IPS DF 4.7 (cell line): ENCODE results near the gene PTPRN2.

Experiments
- DNase-seq: peaks from one replicate; pipeline ENCODE4 v3.0.0-alpha.2; 2013; ENCODE audit warnings: low spot score; ENCODE audit errors: extremely low read depth

The PTPRN2 gene

DNA sequence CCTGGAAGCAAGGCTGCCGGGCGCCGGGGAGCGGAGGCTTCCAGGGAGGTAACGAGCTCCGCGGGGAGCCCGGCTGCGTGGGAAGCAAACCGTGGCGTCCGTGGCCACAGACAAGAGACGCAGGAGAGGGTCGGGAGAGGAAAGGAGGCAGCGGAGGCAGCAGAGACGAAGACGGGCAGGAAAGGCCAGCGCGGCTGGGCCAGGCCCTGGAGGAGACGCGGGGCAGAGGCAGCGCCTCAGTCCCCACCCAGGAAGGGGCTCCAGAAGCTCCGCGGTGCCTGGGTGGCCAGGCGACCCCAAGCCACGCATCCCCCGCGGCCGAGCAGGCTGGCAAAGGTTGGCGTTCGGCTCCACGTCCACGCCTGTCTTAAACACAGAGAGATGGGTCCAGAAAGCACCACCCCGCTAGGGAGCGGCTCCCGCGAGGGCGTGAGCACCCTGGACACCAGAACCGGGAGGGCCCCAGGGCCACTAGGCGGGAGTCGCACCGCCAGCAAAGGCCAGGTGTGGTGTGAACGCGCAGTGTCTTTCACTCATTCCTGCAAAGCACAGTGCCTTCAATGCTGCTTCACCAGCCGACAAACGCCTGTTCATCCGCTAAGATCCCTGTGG is 97.3 kb downstream of the PTPRN2 start:
- no peak for DNase-seq

DNA sequence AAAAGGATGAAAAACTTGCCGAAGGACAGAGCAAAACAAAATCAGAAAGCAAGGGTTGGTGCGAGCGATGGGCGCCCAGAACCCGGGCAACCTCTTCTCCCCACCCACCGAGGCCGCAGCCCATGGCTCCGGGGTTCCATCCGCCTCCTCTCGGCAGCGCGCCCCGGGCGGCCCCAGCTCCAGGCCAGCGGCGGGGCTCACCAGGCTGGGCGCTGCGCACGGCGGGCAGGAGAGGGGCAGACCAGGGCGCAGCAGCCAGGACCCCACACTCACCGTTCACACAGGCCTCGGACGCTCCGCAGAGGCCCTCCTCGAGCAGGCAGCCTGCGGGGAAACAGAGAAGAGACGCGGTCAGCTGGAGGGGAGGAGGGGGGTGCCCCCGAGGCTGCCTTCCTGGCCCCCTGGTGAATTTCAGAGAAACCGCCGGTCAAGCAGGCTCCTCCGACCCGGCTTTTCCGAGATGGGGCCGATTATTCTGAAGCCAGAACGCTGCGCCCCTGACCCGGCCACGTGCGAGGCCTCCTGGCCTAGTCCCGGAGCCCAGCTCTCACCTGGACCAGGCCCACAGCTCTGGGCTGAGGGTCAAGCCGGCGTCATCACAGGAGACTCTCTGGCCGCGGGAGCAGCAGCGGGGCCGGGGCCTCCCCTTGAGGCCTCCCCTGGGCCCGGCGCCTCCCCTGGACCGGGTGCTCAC is 98.0 kb downstream of the PTPRN2 start:
- DNase-seq: no peak

DNA sequence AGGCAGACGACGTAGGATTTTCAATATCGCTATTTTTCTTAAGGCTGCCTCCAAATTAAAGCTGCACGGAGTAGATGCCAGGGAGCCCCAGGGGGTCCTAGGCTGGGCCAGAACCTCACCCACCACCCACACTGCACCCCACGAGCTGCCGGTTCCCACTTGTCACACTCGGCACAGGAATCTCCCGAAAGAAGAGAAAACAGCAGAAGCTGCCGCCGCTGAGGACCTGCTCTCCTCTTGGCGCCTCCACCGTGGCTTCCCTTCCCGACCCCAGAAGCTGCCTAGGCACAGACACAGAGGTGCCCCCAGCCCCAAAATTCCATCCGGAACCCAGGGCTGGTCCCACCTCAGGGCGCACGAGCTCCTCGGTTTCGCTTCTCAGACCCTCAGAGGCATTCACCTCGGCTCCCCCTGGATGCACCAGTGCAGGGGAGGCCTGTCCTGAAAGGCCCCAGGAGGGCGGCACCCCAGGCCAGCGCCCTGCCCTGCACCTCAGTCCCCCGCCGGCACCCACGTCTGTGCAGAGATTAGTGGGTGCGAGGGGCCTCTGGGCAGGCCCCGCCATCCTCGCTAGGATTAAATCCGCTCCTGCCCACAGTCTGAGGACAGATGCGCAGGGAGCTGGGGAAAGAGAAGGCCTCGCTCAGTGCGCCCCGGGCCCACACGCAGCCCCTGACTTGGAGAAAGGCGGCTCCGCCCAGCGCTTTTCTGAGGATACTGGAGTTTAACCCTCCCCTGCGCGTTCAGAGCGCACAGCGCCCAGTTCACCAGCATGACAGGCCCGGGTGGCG is 99.2 kb downstream of the PTPRN2 start:
- DNase-seq: no peak

DNA sequence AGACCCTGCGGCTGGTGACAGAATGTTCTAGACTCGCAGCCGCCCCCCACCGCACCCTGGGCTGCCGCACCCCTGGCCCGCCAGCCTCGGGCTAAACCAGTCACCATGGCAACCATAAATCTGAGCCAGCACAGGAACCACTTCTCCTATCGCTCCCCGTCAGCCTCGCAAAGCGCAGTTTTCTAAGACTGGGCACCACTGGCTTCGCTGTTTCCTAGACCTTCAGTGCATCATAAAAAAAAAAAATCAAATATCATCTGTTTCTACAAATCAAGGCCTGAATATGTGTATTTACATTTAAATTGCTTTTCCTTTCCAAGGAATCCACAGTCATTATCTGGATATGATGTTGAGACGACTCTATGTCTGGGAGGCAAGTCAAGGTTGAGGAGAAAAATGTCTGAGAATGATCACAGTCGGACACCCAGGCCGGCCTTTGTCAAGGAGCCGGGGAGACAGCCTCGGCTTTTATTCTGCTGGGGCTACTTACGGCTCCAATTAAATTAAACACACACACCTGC is 99.9 kb downstream of the PTPRN2 start:
- no peak for DNase-seq

DNA sequence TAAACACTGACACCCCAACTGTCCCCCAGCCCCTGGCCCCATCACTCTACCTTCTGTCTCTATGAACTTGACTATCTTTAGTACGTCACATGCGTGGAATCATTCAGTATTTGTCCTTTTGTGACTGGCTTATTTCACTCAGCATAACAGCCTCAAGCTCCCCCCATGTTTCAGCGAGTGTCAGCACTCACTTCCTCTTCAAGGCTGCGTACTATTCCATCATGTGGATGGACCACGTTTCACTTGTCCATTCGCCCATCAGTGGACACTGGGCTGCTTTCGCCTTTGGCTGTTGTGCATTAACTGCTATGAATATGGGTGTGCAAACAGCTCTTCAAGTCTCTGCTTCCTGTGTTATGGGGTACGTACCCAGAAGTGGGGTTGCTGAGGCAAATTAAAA is 100.7 kb downstream of the PTPRN2 start:
- no peak for DNase-seq

DNA sequence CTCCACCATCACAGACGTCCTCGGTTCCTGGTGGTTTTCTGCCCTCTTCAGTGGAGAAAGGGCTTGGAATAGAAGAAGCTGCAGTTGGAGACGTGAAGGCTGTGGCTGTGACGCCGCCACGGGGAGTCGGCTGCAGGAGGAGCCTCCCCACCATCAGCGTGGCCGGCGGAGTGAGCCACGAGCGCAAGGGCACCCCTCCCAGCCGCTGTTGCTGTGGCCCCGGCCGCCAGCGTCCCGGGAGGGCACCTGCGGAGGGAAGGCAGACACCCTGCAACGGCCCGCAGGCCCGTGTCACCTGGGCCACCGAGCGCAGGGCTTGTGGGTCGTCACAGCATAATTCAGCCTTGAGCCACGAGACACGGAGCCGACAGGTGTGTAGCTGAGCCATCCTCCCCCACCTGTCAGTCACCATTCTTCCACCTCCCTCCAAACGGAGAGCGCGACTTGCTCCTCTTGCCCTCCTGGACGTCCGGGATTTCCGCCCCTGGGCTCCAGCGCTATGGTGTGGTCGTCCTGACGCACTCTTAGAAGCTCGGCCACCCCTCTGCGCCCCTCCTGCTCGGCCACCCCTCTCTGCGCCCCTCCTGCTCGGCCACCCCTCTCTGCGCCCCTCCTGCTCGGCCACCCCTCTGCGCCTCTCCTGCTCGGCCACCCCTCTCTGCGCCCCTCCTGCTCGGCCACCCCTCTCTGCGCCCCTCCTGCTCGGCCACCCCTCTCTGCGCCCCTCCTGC is 102.7 kb downstream of the PTPRN2 start:
- no peak for DNase-seq

DNA sequence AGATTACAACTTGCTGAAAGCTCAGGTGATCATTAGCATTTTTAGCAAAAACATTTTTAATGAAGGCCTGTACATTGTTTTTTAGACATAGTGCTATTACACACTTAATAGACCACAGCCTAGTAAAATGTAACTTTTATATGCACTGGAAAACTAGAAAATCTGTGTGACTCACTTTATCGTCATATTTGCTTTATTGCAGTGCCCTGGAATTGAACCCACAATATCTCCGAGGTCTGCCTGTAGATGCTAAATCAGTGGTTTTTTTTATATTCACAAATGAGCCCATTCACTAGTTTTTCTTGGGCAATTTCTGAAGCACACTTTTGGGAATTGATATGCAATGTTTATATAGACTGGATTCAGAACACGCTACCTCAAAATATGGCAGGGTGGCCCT is 105.1 kb downstream of the PTPRN2 start:
- DNase-seq: no peak

DNA sequence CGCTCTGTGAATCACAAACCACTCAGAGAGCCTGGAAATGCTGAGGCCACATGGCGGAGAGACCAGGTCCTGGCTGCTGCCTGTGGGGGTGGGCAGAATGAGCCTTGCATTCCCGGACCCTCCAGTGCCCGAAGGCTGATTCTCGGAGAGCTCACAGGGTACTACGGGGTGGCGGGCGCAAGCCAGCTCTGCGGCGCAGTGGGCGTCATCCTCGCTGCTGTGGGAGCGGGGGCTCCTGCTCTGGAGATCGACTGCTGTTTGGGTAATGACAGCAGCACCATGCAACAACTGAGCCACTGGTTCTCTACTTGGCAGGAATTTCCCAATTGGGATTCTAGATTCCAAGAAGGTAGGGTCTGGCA is 108.0 kb downstream of the PTPRN2 start:
- no peak for DNase-seq

DNA sequence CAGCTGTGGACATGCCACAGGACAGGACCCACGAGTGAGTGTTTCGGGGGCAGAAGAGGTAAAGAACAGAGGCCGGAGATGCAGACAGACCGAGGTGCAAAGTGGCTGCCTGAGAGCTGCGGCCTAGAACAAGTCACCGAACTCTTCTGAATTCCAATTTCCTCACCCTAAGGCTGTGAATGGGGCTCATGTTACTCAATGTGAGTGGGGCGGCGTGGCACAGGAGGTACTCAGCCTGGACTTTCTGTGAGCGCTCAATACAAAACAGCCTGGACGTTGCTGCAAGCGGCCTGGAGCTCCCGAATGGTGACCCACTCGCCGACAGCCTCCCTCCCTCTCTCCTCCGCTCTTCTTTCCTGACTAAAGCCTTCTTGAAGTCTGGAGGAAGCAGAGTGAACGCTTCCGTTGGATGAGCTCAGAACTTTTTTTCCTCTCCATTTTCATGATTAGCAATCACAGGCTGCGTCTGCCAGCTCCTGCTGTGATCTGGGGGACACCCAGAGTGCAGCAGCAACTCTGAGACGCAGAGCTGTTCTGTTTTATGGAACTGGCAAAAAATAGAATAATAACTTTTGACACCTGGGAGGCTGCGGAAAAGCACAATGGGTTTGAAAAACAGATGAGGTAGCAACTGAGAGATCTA is 108.5 kb downstream of the PTPRN2 start:
- no peak for DNase-seq

DNA sequence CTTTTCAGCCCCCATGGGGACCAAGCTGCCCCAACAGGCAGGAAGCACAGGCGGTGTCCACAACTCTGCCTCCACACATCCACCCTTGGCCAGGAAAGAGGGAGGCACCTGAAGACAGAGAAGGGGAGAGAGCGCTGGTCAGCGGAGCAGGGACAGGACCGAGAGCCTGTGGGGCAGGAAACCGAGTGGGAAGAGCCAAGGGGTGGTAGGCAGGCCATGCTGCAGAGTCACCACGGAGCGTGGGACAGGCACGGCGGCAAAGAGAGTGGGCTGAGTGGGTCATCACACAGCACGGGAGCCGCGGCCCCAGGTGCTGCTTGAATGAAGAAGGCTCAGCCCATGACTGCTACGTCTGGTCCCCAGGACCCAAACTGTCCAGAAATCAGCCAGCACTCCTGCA is 109.8 kb downstream of the PTPRN2 start:
- DNase-seq: no peak

DNA sequence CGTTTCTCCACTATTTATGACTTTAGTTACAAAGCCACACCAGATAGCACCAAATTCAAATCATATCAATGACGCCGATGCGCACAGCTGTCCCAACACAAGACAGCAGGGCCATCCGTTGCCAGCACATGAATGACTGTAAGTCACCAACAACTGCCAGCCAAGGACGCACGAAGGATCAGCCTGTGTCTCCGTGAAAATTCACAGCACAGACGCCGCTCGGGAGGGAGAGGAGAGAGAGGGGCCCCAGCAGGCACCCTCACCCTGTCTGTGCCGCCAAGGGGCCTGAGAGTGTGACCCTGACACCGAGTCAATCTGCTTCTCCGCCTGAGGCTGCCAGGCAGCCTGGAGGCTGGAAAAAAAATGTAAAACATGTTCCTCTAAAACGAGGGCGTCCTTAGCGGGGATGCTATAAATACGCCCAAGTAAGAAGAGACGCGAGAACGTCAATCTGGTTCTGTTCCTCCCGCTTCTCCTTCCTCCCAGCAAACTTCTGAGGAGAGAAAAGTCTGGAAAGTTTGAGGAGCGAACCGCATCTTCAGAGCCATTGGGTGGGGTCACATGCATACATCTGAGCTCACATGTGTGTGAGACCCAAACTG is 111.2 kb downstream of the PTPRN2 start:
- DNase-seq: no peak

DNA sequence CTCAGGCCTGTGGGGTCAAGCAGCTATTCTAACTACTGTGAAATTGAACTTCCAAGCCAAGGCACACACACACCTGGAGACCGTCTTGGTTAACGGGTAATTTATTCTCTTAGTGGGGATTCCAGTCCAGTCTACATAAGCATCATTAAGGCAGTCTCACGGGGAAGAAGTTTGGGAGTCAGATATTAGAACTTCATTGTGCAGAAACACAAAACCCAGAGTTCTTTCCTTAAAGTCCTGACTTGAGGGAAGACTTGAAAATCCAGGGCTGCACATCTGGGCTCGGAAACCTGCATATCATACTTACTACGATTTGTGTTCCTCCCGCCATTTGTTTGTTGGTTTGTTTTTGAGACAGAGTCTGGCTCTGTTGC is 112.0 kb downstream of the PTPRN2 start:
- no peak for DNase-seq

DNA sequence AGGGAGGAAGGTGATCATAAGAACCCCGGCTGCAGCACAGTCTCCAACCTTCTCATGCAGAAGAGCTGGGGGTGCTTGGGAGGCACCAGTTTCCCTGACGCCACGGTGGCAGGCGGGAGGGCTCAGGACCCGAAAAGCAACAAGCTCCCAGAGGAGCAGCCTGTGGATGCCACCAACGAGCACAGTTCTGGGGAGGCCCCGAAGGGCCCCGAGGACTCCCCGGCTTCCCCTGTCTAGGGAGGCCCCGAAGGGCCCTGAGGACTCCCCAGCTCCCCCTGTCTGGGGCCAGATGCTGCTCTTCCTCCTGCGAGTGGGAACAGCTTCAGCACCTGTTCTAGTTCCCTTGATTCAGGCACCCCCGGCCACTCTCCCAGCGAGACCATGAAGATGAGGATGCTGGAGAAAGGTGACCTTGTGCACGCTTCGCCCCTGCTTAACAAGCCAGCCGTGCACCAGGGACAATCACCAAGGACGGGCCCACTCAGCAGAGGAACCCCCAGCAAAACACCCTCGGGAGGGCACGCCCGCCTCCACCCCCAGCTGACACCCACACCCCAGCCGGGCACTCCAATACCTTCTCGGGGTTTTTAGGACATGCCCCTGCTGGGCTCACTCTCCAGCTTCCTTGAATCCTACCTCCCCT is 112.5 kb downstream of the PTPRN2 start:
- no peak for DNase-seq

DNA sequence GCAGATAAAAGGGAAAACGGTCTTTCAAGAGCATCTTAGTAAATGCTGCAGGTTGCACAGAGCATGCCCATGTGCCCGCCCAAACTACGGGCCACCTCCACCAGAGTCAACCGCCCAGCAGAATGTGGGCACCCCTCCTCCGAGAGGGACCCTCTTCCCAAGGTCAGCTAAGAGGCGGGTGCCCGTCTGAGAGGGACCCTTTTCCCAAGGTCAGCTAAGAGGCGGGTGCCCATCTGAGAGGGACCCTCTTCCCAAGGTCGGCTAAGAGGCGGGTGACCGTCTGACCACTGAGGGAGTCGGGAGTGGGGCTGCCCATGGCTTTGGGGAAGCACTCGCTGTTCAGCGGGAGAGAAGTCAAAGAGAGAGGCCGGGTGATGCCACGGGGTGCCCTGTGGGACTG is 113.1 kb downstream of the PTPRN2 start:
- no peak for DNase-seq

DNA sequence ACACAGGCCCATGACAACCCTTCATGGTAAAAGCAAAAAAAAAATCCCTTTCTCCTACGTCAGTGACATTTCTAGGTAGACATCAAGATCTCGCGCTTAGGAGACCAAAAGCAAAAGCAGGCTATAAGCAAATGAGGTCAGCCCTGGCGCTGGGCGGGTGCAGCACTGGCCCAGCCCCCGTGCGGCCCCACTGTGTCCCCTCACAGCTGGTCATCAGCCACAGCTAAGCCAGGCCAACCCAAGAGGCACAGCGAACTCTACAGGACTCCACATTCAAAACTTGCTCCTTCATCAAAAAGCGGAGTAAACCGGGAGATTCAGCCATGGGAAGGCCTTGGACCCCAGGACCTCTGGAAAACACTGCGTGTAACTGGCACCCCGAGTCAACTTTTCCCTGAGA is 113.7 kb downstream of the PTPRN2 start:
- DNase-seq: no peak

DNA sequence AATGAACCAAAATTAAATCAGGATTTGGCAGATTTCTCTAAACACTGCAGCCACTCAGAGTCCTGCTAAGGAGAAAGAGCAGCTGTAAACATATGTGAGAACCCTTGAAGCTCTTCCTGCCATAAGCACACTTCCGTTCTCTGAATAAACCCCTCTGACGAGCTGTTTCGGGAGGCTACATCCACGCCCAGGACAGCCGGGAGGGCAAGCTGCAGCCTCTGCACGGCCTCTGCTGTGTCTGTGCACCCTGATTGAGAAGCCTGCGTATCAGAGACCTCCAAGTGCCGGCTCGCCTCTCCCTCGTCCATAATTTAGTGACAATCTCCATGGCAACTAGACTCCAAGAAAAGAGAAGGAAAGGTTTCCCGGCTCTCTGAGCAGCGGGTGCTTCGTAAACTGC is 114.4 kb downstream of the PTPRN2 start:
- no peak for DNase-seq

DNA sequence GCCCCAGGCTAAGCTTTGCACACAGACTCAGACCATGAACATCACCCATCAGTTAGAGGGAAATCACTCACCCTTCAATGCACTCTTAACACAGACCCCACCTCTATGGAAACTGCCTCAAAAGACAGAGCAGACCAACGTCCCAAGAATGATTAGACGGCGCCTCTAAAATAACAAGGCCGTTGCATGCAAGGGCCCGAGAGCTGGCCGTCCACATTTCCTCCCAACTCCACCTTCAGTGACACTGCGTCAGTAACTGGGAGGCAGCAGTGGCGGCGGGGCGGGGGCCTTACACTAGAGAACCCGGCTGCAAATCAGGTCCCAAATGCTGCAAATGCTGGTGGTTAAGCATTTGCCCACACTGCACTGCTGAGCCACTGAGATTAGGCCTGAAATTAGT is 115.0 kb downstream of the PTPRN2 start:
- DNase-seq: no peak

DNA sequence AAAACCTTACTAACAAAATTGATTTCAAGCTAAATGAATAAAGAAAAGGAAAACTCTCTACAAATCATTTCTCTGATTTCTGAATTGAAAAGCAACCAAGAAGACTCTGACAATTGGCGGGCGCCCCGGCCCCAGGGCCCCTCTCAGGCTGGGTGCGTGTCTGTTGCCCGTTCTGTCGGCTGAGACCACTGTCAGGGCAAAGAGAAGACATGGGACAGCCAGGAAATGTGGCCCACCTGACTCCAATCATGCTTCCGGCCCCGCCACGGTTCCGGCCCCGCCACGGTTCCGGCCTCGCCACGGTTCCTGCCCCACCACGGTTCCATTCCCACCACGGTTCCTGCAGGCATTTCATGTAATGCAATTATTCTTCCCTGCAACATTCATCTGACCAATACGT is 115.9 kb downstream of the PTPRN2 start:
- no peak for DNase-seq

DNA sequence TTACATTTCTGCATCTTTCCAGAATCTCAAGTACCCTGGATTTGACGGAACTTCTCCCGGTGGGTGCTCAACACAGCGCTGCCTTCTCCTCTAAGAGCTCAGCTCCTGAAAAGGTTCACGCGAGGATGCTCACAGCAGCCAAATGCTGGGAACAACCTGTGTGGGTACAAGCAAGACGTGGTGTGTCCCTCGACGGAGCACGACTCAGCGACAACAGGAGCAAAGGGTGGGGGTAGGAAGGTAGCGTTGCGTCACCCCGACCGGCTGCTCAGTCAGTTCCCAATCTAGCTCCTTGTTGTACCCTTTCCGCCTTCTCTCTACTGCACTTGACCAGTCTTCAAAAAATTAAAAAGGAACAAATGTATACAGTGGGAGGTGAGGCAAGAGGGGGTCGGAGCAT is 117.3 kb downstream of the PTPRN2 start:
- no peak for DNase-seq

DNA sequence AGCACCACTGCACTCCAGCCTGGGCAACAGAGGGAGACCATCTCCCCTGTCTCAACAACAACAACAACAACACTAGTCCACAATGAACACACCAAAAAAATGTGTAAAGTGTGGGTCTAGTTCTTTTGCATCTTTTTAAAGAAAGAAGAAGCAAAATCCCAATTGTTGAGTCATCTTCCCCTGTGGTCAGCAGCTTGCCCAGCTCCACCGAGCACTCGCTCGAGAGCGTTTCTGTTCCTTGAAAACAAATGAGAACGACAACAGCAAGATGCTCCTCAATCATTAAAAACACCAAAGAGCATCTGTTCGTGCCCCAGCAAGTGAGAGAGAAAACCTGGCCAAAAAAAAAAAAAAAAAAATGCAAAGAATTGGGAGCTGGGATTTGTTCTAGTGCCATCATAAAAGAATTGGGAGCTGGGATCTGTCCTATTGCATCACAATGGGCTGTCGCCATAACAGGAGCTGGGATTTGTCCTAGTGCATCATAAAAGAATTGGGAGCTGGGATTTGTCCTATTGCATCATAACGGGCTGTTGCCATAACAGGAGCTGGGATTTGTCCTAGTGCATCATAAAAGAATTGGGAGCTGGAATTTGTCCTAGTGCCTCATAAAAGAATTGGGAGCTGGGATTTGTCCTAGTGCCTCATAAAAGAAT is 118.1 kb downstream of the PTPRN2 start:
- no peak for DNase-seq
